Coronary artery (tissue), 2 donors: Measurements from ENCODE around the gene GALNT6.

Source experiments
- DNase-seq: peaks from one replicate; pipeline ENCODE4 v3.0.0-alpha.2; 2017; ENCODE audit warnings: low spot score
- H3K27ac ChIP-seq, 2 donors: fragments of 200-600 bp; sonication (generic); one replicate each; pipeline ENCODE4 v1.5.1; 2016 to 2019
- H3K4me3 ChIP-seq: fragments of 200-600 bp; sonication (generic); 2 replicates; pipeline ENCODE4 v1.5.1; 2016; ENCODE audit warnings: mild to moderate bottlenecking, moderate library complexity
- CTCF ChIP-seq: fragments of 200-600 bp; sonication (generic); IDR thresholded peaks from one replicate; pipeline ENCODE4 v1.5.1; 2019; ENCODE audit warnings: antibody characterized with exemption

Gene GALNT6

GRCh38 chr12:51360315-51360714, 30.9 kb downstream of the GALNT6 start:
- DNase-seq: no peak
- Histone ChIP-seq H3K4me3 (no peak overlapping the region), H3K27ac (no peak overlapping the region)
- TF ChIP-seq CTCF: no peak

GRCh38 chr12:51359851-51360250, 31.4 kb downstream of the GALNT6 start:
- TF ChIP-seq CTCF: no peak
- H3K27ac ChIP-seq: no peak overlapping the region
- H3K4me3 ChIP-seq: no peak overlapping the region
- no peak for DNase-seq

- no peak for DNase-seq
- Histone ChIP-seq H3K27ac (no peak overlapping the region), H3K4me3 (no peak overlapping the region)
- no peak for TF ChIP-seq CTCF
Observed at GRCh38 chr12:51358496-51358895, 32.7 kb downstream of the GALNT6 start.

- DNase-seq: no peak
- TF ChIP-seq CTCF: no peak
Observed at GRCh38 chr12:51357374-51358047, 33.7 kb downstream of the GALNT6 start.

GRCh38 chr12:51351913-51352532, 39.2 kb downstream of the GALNT6 start:
- no peak overlapping the region for H3K27ac ChIP-seq
- no peak for DNase-seq
- no peak overlapping the region for H3K4me3 ChIP-seq
- no peak for TF ChIP-seq CTCF

More at GRCh38 chr12:51357374-51358047, 33.7 kb downstream of the GALNT6 start:
- Histone ChIP-seq H3K4me3 (no peak overlapping the region), H3K27ac (no peak overlapping the region)

GRCh38 chr12:51349026-51349425, 42.2 kb downstream of the GALNT6 start:
- Histone ChIP-seq H3K4me3 (no peak overlapping the region), H3K27ac (no peak overlapping the region)
- DNase-seq: no peak
- TF ChIP-seq CTCF: no peak

GRCh38 chr12:51348116-51348515, 43.1 kb downstream of the GALNT6 start:
- TF ChIP-seq CTCF: no peak
- no peak for DNase-seq
- no peak overlapping the region for H3K27ac ChIP-seq
- no peak overlapping the region for H3K4me3 ChIP-seq
